NCI-H2196 treated with DMSO at 0.1 percent for 48 hours (cell line): ENCODE data around the gene TUFT1.
"Not testable (repeated sequence)": the region's sequence is repeated elsewhere in the genome, so short reads cannot be mapped to it uniquely, and the experiment has no call there.

ENCODE experiments used
- DNase-seq: peaks from one replicate; lab custom pipeline; 2025; ENCODE audit not compliant: unreplicated experiment; lab: John Stamatoyannopoulos, UW

Gene TUFT1

DNA sequence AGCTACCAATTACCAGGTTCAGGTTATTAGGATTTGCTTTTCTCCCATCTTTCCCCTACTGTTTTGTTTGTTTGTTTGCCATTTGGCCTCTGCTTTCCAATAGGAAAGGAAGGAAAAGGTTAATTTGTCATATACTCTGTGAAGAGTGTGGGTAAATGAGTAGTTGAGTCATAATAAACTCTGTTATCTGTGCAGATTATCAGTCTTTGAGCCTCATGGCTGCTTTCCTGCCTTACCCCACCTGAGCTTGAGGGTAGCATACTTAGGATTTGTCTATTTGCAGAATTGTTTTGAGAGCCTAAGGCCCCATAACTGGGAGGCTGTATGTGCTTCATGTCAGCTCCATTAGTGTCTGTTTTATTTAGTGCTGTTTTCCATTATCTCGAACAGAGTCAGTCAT, 38.8 kb downstream of the TUFT1 start:
- DNase-seq, result no peak

DNA sequence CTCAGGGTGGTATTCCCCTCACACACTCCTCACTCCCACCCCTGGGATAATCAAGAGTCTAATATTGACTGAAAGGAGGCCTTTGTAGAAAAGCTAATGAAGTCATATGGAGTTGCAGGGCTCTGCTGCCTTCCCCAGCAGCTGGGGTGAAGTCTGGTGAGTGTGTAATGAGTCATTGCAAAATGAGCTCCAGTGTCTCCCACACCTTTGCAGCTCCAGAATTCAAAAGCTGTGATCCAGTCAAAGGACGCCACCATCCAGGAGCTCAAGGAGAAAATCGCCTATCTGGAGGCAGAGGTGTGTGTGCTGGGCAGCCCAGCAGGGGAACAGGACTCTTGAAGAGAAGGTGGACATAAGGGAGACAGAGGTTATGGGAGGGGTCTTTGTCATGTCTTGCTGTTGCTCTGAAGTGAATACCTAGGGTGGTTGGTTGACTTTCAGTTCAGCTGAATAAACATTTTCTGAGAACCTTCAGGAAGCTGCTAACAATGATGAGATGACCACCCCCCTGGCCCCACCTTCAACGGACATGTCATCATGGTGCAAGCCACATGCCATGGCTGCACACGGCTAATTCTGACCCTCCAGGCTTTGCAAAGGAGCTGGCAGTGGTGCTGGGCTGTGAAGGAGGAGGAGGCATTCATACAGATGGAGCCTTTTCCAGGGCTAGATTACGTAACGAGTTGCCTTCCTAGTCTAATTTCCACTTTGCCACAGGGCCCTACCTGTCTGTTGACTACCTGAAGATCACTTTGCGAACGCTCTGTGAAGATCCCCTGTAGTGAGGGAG, 39.5 kb downstream of the TUFT1 start:
- DNase-seq, result no peak

DNA sequence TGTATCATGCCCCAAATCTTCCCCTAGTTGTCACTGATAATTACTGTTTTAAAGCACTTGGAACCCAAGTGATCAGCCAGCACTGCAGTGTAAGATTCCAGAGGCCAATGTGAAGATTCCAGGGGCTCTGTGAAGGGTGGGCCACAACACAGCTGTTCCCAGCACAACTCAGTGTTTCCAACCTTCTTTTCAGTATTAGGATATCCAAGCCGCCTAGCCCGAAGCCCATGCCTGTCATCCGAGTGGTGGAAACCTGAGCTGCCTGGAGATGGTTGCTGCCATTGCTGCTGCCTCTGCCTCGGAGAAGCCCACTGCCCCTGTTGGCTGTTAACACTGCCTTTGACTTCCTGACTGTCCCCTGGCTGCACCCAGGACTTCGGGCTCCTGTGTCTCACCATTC, 41.3 kb downstream of the TUFT1 start:
- no peak for DNase-seq

DNA sequence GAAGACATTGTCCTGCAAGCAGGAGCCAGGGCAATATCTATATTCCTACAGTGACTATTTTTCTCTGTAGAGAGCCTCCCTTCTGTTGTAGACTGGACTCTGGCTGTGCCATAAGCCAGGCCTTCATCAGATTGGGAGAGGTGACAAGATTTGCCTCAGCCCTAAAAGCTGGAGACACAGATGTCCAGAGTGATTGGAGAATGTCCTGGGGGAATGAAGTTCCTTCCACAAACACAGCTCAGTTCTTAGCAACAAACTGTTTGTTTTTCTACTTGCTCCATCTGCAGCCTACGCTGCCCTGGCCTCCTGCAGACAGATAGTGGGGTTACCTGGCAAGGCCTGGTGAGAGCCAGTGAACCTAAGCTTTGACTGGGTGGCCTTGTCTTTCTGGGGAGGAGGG, 41.8 kb downstream of the TUFT1 start:
- no peak for DNase-seq

DNA sequence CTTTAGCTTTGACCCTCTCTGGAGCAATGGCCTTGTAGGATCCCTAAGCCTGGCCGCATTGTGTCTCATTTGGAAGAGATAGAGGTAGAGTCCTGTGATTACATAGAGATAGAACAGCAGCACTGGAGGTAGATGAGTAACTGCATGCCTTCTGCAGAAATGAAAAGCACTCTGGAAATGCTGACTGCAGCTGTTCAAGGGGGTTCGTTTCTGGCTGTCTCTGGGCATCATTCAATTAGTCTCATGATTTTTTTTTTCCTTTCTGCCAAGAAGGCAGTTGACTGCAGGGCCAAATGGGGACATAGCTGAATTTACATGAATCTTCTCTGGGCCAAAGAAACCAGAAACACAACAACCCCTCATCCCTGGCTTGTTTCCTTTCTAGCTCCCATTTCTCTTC, 43.7 kb downstream of the TUFT1 start:
- DNase-seq, result no peak

DNA sequence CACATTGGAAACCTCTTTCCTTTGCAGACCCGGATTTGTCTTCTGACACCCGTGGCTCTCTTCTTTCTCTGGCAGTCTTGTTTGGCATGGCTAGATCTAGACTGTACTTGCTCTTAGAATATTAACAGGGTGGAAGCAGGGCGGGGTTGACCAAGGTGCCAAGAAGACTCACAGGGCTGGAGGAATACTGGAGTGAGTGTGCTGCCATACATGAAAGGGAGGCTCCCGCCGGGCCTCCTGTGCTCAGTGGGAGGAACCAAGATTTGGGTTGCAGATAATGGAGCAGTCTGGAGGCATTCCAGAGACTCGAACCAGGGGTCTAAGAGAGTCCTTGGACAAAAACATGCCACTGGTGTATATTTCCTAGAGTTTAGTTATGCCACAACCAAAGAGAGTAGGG, 44.2 kb downstream of the TUFT1 start:
- DNase-seq, result no peak

DNA sequence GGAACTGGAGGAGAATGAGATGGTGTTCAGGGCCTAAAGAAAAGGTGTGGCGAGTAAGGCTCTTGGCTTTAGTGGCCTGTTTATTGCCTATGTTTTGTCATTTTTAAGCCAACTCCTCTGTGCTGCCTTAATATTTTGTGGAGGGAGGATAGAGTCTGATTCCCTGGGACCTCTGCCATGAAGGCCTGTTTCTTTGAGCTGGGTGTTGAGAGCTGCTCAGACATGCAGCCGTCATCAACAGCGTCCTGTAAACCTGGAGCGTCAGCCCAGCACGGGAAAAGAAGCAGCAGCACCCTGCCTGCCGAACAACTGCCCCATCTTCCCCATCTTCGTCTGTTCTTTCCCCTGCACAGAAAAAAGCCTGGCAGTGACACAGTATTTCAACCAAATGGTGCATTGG, 44.7 kb downstream of the TUFT1 start:
- DNase-seq, result no peak

DNA sequence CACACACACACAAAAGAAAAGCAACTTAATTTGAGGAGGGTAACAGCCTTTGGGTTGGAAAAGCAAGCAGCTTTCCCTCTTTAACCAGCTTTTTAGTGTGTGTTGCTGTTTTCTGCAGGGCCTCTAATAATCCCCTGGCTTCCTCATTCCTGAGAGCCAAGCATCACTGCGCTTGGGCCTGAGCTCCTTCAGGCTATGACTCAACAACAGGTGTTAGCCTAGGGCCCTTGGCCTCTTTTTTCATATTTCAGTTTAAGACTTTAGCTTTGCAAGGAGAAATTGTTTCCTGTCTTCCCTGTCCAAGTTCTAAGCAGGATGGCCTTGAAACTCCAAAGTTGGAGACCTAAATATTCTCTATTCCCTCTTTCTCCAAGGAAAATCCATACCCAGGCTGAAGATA, 45.5 kb downstream of the TUFT1 start:
- DNase-seq, result no peak

DNA sequence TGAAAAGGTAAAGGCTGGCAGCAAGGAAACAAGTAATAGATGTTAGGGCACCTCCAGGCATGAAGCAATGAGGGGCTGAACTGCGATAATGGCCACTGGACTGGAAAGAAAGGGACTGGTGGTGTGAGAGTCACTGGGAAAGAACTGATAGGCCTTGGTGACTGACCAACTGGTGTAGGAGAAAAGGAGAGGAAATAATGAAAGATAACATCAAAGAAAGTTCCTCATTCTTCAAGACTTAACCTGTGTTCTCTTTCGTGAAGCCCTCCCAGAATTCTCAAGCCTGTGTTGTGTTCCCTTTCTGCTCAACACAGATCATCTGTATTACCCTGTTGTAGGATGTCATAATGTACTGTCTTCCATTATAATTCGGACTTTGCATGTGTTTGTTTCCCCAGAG, 50.9 kb downstream of the TUFT1 start:
- no peak for DNase-seq

DNA sequence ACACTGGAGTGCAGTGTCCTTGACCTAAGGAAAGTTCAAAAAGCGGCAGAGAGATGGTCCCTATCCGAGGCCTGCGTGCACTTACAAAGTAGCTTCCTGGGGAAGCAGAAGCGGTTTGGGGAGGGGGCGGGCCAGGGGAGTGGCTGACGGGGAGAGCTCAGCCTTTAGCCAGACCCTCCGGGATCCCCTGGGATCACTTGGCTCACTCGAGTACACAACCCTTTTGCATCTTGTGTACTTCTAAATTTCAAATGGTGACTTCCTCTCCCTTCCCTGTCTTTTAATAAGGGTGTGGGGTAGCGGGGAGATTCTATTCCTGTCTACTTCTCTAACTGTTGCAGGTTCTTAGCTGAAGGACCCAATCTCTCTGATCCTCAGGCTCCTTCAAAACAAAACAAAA, 53.6 kb downstream of the TUFT1 start:
- DNase-seq, result no peak

DNA sequence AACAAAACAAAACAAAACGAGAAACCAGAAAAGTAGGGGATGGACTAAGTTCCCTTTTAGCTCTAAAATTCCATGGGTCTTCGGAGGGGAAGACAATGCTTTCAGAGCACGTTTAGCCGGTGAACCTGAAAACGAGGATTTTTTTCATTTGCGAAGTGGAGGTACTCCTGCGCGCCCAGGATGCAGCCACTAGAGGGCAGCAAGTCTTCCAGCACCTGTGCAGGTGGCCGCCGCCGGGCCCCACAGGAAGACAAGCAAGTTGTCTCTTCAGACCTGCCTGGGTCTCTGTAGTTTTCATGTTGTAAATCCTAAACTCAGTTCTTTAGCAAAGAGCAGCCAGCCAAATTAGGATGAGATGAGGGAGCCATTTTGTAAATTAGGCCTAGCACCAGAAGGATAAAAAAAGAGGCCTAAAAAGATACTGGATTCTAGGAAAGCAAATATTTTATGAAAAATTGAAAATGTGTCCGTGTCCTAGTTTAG, 54.1 kb downstream of the TUFT1 start:
- DNase-seq, result peak; percentile 57

DNA sequence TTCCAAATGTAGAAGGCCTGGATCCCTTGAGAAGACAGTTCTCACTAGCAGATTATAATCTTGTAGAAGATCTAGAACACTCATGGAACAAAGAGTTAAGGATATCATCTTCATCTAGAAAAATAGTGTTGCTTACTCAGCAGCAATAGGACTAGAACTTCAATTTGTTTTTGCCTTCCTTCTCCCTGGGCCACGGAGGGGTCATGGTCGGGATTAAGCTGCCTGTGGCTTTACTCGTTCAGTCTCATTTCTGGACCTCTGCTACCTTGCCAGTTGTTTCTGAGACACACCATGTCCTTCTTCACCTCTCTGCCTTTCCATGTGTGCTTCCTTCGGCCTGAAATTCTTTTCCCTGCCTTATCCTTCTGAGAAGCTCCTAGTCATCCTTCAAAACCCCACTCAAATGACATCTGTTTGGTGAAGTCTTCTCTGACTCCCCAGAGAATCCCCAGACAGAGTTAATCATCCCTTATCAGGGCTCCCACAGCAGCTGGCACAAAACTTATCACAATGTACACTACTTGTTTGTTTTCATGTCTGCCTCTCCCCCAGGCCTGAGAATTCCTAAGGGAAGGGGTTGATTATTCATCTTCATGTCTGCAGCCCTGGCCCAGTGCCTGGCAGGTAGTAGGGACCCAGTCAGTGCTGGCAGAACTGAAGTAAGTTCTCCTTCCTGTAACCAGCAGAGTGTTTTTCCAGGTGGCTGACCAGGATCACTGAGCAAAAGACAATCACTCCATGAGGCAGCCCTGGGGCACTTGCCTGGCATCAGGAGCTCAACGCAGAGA, 56.3 kb downstream of the TUFT1 start:
- DNase-seq, result no peak

DNA sequence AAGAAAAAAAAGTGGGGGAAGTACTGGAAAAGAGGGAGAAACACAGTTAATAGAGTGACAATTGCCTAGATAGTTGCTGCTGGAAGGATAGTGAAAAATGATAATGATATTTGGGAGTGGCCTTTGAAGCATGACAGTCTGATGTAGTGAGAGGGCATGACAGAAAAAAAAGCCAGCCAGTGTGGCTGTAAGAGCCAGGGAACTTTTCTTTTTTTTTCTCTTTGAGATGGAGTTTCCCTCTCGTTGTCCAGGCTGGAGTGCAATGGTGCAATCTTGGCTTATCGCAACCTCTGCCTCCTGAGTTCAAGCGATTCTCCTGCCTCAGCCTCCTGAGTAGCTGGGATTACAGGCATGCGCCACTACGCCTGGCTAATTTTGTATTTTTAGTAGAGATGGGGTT, 62.4 kb downstream of the TUFT1 start:
- DNase-seq, result not testable (repeated sequence)

DNA sequence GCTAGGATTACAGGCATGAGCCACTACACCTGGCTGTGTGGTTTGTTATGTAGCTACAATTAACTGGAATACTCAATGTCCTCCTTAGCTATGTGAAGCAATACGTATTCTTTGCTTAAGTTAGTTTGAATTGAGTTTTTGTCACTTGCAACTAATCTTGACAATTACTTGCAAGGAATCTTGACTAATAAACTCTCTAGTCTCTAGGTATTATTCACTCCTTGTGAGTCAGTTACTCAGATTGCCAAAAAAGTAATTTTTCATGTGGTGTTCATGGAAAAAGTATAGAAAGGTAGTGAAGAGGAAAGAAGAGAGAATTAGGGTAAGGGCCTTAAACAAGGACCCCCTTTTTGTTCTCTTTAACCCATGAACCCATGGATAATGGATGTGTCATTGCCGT, 64.2 kb downstream of the TUFT1 start:
- no peak for DNase-seq

DNA sequence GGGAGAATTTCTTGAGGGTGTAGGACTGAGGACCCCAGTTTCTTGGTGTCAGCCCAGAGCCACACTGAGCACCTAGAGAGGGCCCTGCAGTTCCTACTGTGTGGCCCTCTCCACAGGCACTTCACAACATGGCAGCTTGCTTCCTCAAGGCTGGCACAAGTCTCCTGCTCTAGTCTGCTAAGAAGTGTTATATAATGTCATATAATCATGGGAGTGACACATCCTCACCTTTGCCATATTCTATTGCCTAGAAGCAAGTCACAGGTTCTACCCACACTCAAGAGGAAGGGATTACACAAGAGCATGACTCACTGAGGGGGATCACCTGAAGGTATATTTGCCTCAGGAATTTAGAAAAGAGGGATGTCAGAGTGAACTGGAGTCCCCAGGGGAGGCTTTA, 66.3 kb downstream of the TUFT1 start:
- DNase-seq, result no peak

DNA sequence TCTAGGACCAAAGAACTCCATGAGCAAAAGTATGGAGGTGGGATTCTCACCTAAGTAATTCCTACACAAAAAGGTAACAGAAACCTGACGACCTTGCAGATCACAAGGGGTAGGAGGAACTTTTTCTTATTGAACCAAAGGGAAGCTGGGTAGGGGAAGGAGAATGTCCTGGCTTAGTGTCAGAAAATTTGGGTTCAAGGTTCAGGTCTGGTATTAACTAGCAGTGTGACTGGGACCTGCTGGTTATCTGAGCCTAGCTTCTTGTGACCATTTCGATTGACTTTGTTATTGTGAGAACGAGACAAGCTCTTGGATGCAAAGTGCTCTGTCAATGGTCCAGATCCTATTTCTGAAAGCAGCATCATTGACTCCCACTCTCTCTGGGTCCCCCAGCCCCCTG, 66.7 kb downstream of the TUFT1 start:
- DNase-seq, result no peak

DNA sequence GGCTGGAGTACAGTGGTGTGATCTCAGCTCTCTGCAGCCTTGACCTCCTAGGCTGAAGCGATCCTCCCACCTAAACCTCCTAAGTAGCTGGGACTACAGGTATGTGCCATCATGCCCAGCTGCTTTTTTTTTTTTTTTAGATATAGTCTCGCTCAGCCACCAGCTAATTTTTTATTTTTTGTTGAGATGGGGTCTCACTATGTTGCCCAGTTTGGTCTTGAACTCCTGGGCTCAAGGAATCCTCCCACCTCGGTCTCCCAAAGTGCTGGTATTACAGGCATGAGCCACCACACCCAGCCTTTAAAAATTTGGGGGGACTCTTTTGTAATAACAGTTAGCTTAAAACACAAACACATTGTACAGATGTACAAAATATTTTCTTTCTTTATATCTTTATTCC, 70.0 kb downstream of the TUFT1 start:
- DNase-seq, result no peak

DNA sequence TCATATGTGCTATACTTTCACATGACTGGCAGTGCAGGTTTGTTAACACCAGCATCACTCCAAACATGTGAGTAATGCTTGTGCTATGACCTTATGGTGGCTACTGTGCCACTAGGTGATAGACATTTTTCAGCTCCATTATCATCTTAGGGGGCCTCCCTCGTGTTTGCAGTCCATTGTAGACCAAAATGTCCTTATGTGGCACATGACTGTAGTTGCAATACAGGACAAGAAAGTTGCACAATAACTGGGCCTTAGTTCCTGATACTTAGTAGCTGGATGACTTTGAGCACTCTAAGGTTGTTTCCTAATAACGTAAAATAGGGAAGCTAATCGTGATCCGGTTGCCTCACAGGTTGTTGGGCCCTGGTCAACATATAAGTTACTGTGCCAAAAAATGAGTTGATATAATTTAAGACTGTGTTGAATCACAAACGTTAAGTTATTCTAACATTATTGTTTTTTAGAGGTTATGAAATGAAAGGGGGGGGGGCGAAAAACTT, 71.2 kb downstream of the TUFT1 start:
- DNase-seq, result no peak

DNA sequence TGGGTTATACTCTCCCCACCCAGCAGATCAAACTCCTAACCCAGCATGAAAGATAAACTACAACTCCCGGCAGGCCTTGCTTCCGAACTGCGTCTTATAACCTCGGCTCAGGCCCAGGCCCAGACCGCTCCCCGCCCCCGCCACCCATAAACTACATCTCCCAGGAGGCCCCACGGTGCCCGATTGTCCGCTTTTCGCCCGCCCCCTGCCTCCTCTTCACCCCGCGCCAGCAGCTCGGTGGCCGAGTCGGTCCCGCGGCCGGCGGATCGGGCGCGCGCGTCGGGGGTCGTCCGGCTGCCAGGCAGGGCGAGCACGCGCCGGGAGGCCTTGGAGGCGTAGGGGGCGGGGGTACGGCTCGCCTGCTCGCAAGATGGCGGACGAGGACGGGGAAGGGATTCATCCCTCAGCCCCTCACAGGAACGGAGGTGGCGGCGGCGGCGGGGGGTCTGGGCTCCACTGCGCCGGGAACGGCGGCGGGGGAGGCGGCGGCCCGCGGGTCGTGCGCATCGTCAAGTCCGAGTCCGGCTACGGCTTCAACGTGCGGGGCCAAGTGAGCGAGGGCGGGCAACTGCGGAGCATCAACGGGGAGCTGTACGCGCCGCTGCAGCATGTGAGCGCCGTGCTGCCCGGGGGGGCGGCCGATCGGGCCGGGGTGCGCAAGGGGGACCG, 71.9 kb downstream of the TUFT1 start, which contains the start of gene SNX27:
SNX27 (plus strand) TSS at position 219 of the 669 bp plus-strand sequence; CDS start at position 371, 152 bp downstream.
- peak; percentile 80 for DNase-seq

DNA sequence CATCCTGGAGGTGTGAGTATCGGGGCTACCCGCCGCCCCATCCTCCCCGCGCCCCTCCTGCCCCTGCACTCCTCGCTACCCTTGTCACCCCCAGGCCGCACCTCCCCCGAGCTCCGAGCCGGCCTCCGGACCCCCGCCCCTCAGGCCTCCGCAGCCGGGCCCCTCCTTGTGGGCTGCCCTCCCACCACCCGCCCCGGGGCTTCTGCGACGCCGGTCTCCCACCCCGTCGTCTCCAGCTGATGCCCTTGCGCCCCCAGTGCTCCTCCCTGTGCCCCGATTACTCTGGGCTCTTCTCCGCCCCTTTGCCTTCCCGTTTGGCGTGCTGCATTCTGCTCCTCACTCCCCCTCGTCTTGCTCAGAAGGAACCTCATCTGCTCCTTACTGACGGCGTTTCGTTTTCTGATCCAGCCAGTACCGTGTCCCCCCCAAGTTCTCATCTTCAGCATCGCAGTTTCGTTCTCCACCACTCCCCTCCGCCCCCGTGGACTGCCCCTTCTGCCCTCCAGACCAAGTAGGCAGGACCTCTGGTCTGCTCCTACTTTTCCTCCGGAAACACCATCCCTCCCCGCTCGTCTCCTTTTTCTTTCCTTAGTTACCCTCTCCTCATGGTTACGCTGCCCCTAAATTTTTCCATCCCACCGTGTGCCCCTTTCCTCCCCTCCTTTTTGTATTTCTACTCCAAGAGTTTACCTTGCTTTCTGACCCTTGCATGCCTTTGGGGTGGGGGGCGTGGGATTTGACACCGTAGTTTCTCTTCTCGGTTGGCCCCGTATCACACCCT, 72.6 kb downstream of the TUFT1 start:
- DNase-seq, result no peak

DNA sequence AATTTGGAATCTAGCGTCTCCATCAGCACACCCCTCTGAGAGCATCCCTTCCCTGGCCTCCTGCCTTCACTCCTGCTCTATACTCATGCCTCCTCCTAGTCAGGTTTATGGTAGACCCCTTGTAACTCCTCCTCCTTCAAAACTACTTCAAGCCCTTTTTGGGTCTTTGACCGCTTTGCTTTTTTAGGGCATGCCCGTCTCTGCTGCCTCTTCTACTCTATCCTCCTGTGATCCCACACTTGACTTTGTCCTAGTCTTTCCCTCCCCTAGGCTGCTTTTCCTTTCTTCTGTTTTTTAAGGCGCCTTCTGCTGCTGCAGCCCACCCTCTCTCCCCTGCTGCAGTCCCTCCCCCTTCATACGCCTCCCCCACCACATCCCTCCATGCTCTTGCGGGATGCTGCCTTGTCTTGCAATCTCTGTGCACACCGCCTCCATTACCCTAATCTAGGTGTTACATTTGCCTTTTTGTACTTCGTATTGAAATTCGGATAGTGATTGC, 73.2 kb downstream of the TUFT1 start:
- no peak for DNase-seq
